HepG2 (cell line): ENCODE results near the gene TGIF1. TPM values are rescaled to one million over a fixed set of nuclear protein-coding genes. Genes with fewer than 3 reads are reported as not detected.

ENCODE experiments used
- ATF1 ChIP-seq: IDR thresholded peaks from 2 replicates; pipeline ENCODE4 v1.6.1; 2016; ENCODE audit warnings: mild to moderate bottlenecking, control low read depth
- CHCHD3 ChIP-seq: sonication (generic); formaldehyde crosslinking; IDR thresholded peaks from 2 replicates; pipeline ENCODE4 v1.8.0; 2022; ENCODE audit warnings: mild to moderate bottlenecking, missing genetic modification reagents, moderate library complexity
- EEA1 ChIP-seq: sonication (generic); formaldehyde crosslinking; IDR thresholded peaks from 2 replicates; pipeline ENCODE4 v1.5.1; 2020; ENCODE audit warnings: mild to moderate bottlenecking, missing genetic modification reagents, borderline replicate concordance
- EHMT2 ChIP-seq: fragments of 200-600 bp; sonication (generic); IDR thresholded peaks from 2 replicates; pipeline ENCODE4 v1.7.0; 2017; ENCODE audit warnings: antibody characterized with exemption, low read depth, low read length, borderline replicate concordance
- HBP1 ChIP-seq: IDR thresholded peaks from 2 replicates; pipeline ENCODE4 v1.6.1; 2016; ENCODE audit warnings: low read depth, control low read depth
- HNRNPLL ChIP-seq: fragments of 200-400 bp; formaldehyde crosslinking; IDR thresholded peaks from 2 replicates; pipeline ENCODE4 v1.6.1; 2017; ENCODE audit warnings: mild to moderate bottlenecking, low read depth, low read length; ENCODE audit not compliant: poor library complexity, severe bottlenecking
- KLF11 ChIP-seq: IDR thresholded peaks from 2 replicates; pipeline ENCODE4 v1.6.1; 2016; ENCODE audit warnings: missing compliant biosample characterization
- KMT2B ChIP-seq: IDR thresholded peaks from 2 replicates; pipeline ENCODE4 v1.6.1; 2016; ENCODE audit warnings: missing genetic modification reagents, missing compliant biosample characterization
- NBN ChIP-seq: fragments of 450-650 bp; conservative IDR thresholded peaks from 2 replicates; pipeline ENCODE4 v1.6.1; 2017
- NFYB ChIP-seq: sonication (generic); formaldehyde crosslinking; IDR thresholded peaks from 2 replicates; pipeline ENCODE4 v1.4.0; 2020; ENCODE audit warnings: missing genetic modification reagents
- POLR2AphosphoS2 ChIP-seq: IDR thresholded peaks from 2 replicates; pipeline ENCODE4 v1.6.1; 2011; ENCODE audit warnings: low read depth, low read length, improper control_type of control experiment
- RORA ChIP-seq: sonication (generic); formaldehyde crosslinking; IDR thresholded peaks from 2 replicates; pipeline ENCODE4 v1.5.0; 2020; ENCODE audit warnings: mild to moderate bottlenecking, missing genetic modification reagents, moderate library complexity
- SKIL ChIP-seq: sonication (generic); formaldehyde crosslinking; IDR thresholded peaks from 2 replicates; pipeline ENCODE4 v1.8.0; 2022; ENCODE audit warnings: missing genetic modification reagents, mild to moderate bottlenecking, moderate library complexity, borderline replicate concordance
- TCF7L2 ChIP-seq: IDR thresholded peaks from 2 replicates; pipeline ENCODE4 v1.6.1; 2011; ENCODE audit warnings: mild to moderate bottlenecking, low read depth, low read length, moderate library complexity
- ZNF17 ChIP-seq: sonication (generic); formaldehyde crosslinking; IDR thresholded peaks from 2 replicates; pipeline ENCODE4 v1.5.0; 2020; ENCODE audit warnings: mild to moderate bottlenecking, missing genetic modification reagents
- ZNF432 ChIP-seq: sonication (generic); formaldehyde crosslinking; IDR thresholded peaks from 2 replicates; pipeline ENCODE4 v1.5.0; 2020; ENCODE audit warnings: missing genetic modification reagents, mild to moderate bottlenecking, borderline replicate concordance
- ZNF460 ChIP-seq: sonication (generic); formaldehyde crosslinking; IDR thresholded peaks from 2 replicates; pipeline ENCODE4 v1.5.1; 2020; ENCODE audit warnings: missing genetic modification reagents, mild to moderate bottlenecking, borderline replicate concordance
- ZNF496 ChIP-seq: sonication (generic); formaldehyde crosslinking; IDR thresholded peaks from 2 replicates; pipeline ENCODE4 v1.8.1; 2023; ENCODE audit warnings: mild to moderate bottlenecking, moderate library complexity, missing genetic modification reagents; ENCODE audit not compliant: insufficient replicate concordance
- ZNF660 ChIP-seq: sonication (generic); formaldehyde crosslinking; IDR thresholded peaks from 2 replicates; pipeline ENCODE4 v1.5.1; 2020; ENCODE audit warnings: mild to moderate bottlenecking, low read depth, missing genetic modification reagents, borderline replicate concordance
- ZSCAN20 ChIP-seq: sonication (generic); formaldehyde crosslinking; IDR thresholded peaks from 2 replicates; pipeline ENCODE4 v1.4.0; 2020; ENCODE audit warnings: missing genetic modification reagents, mild to moderate bottlenecking, borderline replicate concordance
- polyA plus RNA-seq, 8 experiments: library from polyadenylated mRNA; depleted of rRNA in 3 of 8; stranded (reverse) in 7 of 8; unstranded in 1 of 8; fragments of >200 nt; fragmentation: Illumina TruSeq in 4 of 8; extraction: Trizol in 4 of 8; gene quantifications; 2 replicates each; pipeline versions ENCODE4 v1.2.1 to v1.2.3, GENCODE V29; 2011 to 2016; ENCODE audit warnings: low read depth in 4 of 8, missing spikeins in 1 of 8, mixed read lengths in 1 of 8; ENCODE audit not compliant: insufficient read depth in 1 of 8
- total RNA-seq, 5 experiments: library from RNA; depleted of rRNA; stranded (reverse); fragments of >200 nt; fragmentation: Illumina TruSeq; extraction: Trizol; gene quantifications; 2 replicates each; pipeline ENCODE4 v1.2.3, GENCODE V29; 2016; ENCODE audit warnings: low read depth in 1 of 5
- TF ChIP-seq, protein P1 (sequence below): sonication (generic); formaldehyde crosslinking; IDR thresholded peaks from 2 replicates; pipeline ENCODE4 v1.4.0; 2020; ENCODE audit warnings: missing genetic modification reagents

TGIF1 gene
- total and polyA plus RNA-seq, 2 of the 13 experiments (the other 11 are each of a cell fraction or from before 2014, with no cell fraction given), result 50.0 to 76.1 TPM

- TF ChIP-seq KLF11 (CRISPR knock-in tag) (no peak), HBP1 (no peak), ZNF496 (no peak), HNRNPLL (peak; percentile 39), ZNF432 (CRISPR knock-in tag) (no peak), SKIL (CRISPR knock-in tag) (peak; percentile 45), ZSCAN20 (CRISPR knock-in tag) (no peak), ZNF17 (CRISPR knock-in tag) (no peak), POLR2AphosphoS2 (no peak), RORA (no peak), KMT2B (no peak; the same call in 1 of the 2 replicates), EEA1 (0 out of 2 replicates have a peak, but pooled peaks have one; percentile 59), CHCHD3 (CRISPR knock-in tag) (no peak), ZNF460 (CRISPR knock-in tag) (no peak), NBN (no peak), EHMT2 (no peak), TCF7L2 (no peak), NFYB (CRISPR knock-in tag) (no peak), ATF1 (CRISPR knock-in tag) (no peak), ZNF660 (CRISPR knock-in tag) (no peak)
- TF ChIP-seq, protein P1, sequence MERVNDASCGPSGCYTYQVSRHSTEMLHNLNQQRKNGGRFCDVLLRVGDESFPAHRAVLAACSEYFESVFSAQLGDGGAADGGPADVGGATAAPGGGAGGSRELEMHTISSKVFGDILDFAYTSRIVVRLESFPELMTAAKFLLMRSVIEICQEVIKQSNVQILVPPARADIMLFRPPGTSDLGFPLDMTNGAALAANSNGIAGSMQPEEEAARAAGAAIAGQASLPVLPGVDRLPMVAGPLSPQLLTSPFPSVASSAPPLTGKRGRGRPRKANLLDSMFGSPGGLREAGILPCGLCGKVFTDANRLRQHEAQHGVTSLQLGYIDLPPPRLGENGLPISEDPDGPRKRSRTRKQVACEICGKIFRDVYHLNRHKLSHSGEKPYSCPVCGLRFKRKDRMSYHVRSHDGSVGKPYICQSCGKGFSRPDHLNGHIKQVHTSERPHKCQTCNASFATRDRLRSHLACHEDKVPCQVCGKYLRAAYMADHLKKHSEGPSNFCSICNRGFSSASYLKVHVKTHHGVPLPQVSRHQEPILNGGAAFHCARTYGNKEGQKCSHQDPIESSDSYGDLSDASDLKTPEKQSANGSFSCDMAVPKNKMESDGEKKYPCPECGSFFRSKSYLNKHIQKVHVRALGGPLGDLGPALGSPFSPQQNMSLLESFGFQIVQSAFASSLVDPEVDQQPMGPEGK (CRISPR knock-in tag), result no peak; the same call in 1 of the 2 replicates
These were observed 410 bp upstream of the TGIF1 start (continued) for GRCh38 chr18:3449512-3450011.
